Activated naive CD8-positive, alpha-beta T cell (primary cell): ENCODE measurements around the gene FBXO41.

ENCODE experiments used
- H3K27ac Mint-ChIP-seq: one replicate; pipeline ENCODE4 v1.8.0; 2021; ENCODE audit warnings: mixed read lengths
- H3K27me3 Mint-ChIP-seq: one replicate; pipeline ENCODE4 v1.8.0; 2021; ENCODE audit warnings: mixed read lengths
- H3K36me3 Mint-ChIP-seq: one replicate; pipeline ENCODE4 v1.8.0; 2021; ENCODE audit warnings: mixed read lengths
- H3K4me1 Mint-ChIP-seq: one replicate; pipeline ENCODE4 v1.8.0; 2021; ENCODE audit warnings: low read depth, mixed read lengths
- H3K4me3 Mint-ChIP-seq: one replicate; pipeline ENCODE4 v1.8.0; 2021; ENCODE audit warnings: mild to moderate bottlenecking, mixed read lengths
- H3K9me3 Mint-ChIP-seq: one replicate; pipeline ENCODE4 v1.8.0; 2021; ENCODE audit warnings: low read depth, mixed read lengths

Gene FBXO41

GRCh38 chr2:73250872-73251846, 33.1 kb downstream of the FBXO41 start:
- H3K9me3 Mint-ChIP-seq, result no peaks in the 10 kb centered on the region
- no peaks in the 10 kb centered on the region for H3K27me3 Mint-ChIP-seq
- H3K36me3 Mint-ChIP-seq, result peaks cover 4% of the 10 kb centered on the region
- no peak overlapping the region for H3K4me3 Mint-ChIP-seq
- H3K4me1 Mint-ChIP-seq, result peaks cover 5% of the 10 kb centered on the region
- no peak overlapping the region for H3K27ac Mint-ChIP-seq

- Mint-ChIP-seq H3K4me1 (peaks cover 6% of the 10 kb centered on the region), H3K27ac (no peak overlapping the region), H3K9me3 (no peaks in the 10 kb centered on the region), H3K36me3 (peaks cover 4% of the 10 kb centered on the region), H3K27me3 (no peaks in the 10 kb centered on the region), H3K4me3 (no peak overlapping the region)
Measured at GRCh38 chr2:73249636-73250035, 34.6 kb downstream of the FBXO41 start.

- Mint-ChIP-seq H3K36me3 (peaks cover 4% of the 10 kb centered on the region), H3K27ac (peak overlapping the region; percentile 30), H3K27me3 (no peaks in the 10 kb centered on the region)
Measured at GRCh38 chr2:73246850-73247249, 37.4 kb downstream of the FBXO41 start.

GRCh38 chr2:73244580-73244979, 39.7 kb downstream of the FBXO41 start:
- no peaks in the 10 kb centered on the region for H3K9me3 Mint-ChIP-seq
- H3K4me1 Mint-ChIP-seq, result peaks cover 15% of the 10 kb centered on the region
- peaks cover 4% of the 10 kb centered on the region for H3K36me3 Mint-ChIP-seq
- H3K27me3 Mint-ChIP-seq, result no peaks in the 10 kb centered on the region
- H3K4me3 Mint-ChIP-seq, result no peak overlapping the region
- peak overlapping the region; percentile 61 for H3K27ac Mint-ChIP-seq

More at GRCh38 chr2:73246850-73247249, 37.4 kb downstream of the FBXO41 start:
- Mint-ChIP-seq H3K4me1 (peaks cover 13% of the 10 kb centered on the region), H3K4me3 (no peak overlapping the region), H3K9me3 (no peaks in the 10 kb centered on the region)

- H3K36me3 Mint-ChIP-seq, result peaks cover 4% of the 10 kb centered on the region
- H3K4me1 Mint-ChIP-seq, result peaks cover 21% of the 10 kb centered on the region
- no peaks in the 10 kb centered on the region for H3K9me3 Mint-ChIP-seq
- H3K4me3 Mint-ChIP-seq, result no peak overlapping the region
- H3K27me3 Mint-ChIP-seq, result no peaks in the 10 kb centered on the region
- peak overlapping the region; percentile 61 for H3K27ac Mint-ChIP-seq
Measured at GRCh38 chr2:73243884-73244570, 40.3 kb downstream of the FBXO41 start.

- H3K27me3 Mint-ChIP-seq, result no peaks in the 10 kb centered on the region
- H3K4me3 Mint-ChIP-seq, result no peak overlapping the region
- H3K36me3 Mint-ChIP-seq, result peaks cover 11% of the 10 kb centered on the region
- H3K27ac Mint-ChIP-seq, result peak overlapping the region; percentile 22
- peaks cover 45% of the 10 kb centered on the region for H3K4me1 Mint-ChIP-seq
- no peaks in the 10 kb centered on the region for H3K9me3 Mint-ChIP-seq
Measured at GRCh38 chr2:73239776-73240175, 44.5 kb downstream of the FBXO41 start.

GRCh38 chr2:73238976-73239375, 45.3 kb downstream of the FBXO41 start:
- peaks cover 42% of the 10 kb centered on the region for H3K4me1 Mint-ChIP-seq
- H3K9me3 Mint-ChIP-seq, result no peaks in the 10 kb centered on the region
- H3K27me3 Mint-ChIP-seq, result no peaks in the 10 kb centered on the region
- peaks cover 11% of the 10 kb centered on the region for H3K36me3 Mint-ChIP-seq
- no peak overlapping the region for H3K4me3 Mint-ChIP-seq
- peak overlapping the region; percentile 16 for H3K27ac Mint-ChIP-seq

- Mint-ChIP-seq H3K27ac (no peak overlapping the region), H3K27me3 (no peaks in the 10 kb centered on the region), H3K9me3 (no peaks in the 10 kb centered on the region), H3K36me3 (peaks cover 11% of the 10 kb centered on the region), H3K4me3 (peak overlapping the region; percentile 35), H3K4me1 (peaks cover 39% of the 10 kb centered on the region)
Measured at GRCh38 chr2:73238149-73238548, 46.1 kb downstream of the FBXO41 start.

GRCh38 chr2:73237168-73237567, 47.1 kb downstream of the FBXO41 start:
- H3K4me1 Mint-ChIP-seq, result peaks cover 45% of the 10 kb centered on the region
- H3K4me3 Mint-ChIP-seq, result peak overlapping the region; percentile 100

GRCh38 chr2:73235315-73236028, 48.8 kb downstream of the FBXO41 start:
- Mint-ChIP-seq H3K36me3 (peaks cover 11% of the 10 kb centered on the region), H3K9me3 (no peaks in the 10 kb centered on the region), H3K27ac (peak overlapping the region; percentile 97), H3K4me3 (peak overlapping the region; percentile 100), H3K27me3 (no peaks in the 10 kb centered on the region), H3K4me1 (peaks cover 45% of the 10 kb centered on the region)

More at GRCh38 chr2:73237168-73237567, 47.1 kb downstream of the FBXO41 start:
- H3K9me3 Mint-ChIP-seq, result no peaks in the 10 kb centered on the region
- H3K27ac Mint-ChIP-seq, result peak overlapping the region; percentile 16
- no peaks in the 10 kb centered on the region for H3K27me3 Mint-ChIP-seq
- H3K36me3 Mint-ChIP-seq, result peaks cover 11% of the 10 kb centered on the region

- H3K4me3 Mint-ChIP-seq, result peak within 1 kb of the TSS; percentile 100
- H3K9me3 Mint-ChIP-seq, result no peaks in the 10 kb centered on the region
- peak within 1 kb of the TSS; percentile 97 for H3K27ac Mint-ChIP-seq
- H3K27me3 Mint-ChIP-seq, result no peaks in the 10 kb centered on the region
- H3K4me1 Mint-ChIP-seq, result peaks cover 39% of the 10 kb centered on the region
- peaks cover 11% of the 10 kb centered on the region for H3K36me3 Mint-ChIP-seq
Measured at GRCh38 chr2:73233932-73234832, 50.1 kb downstream of the FBXO41 start, which contains the start of gene CCT7. CCT7 (plus strand) TSS chr2:73234308; CDS start chr2:73234379, 71 bp downstream.

- Mint-ChIP-seq H3K36me3 (peaks cover 11% of the 10 kb centered on the region), H3K9me3 (no peaks in the 10 kb centered on the region), H3K27ac (peak within 1 kb of the TSS; percentile 97), H3K4me1 (peaks cover 31% of the 10 kb centered on the region), H3K4me3 (peak within 1 kb of the TSS; percentile 100), H3K27me3 (no peaks in the 10 kb centered on the region)
Measured at GRCh38 chr2:73233154-73233931, 50.9 kb downstream of the FBXO41 start, which contains the start of gene PRADC1. PRADC1 (minus strand) TSS chr2:73233239; CDS start chr2:73233160, 79 bp downstream.
